Liver (tissue), 9 donors: ENCODE results near the gene FTO. TPM values are rescaled to one million over a fixed set of nuclear protein-coding genes. Genes with fewer than 3 reads are reported as not detected.

Source experiments
- DNase-seq: peaks from one replicate; pipeline ENCODE4 v3.0.0-alpha.2; 2017; ENCODE audit warnings: low spot score
- H3K27ac ChIP-seq, 2 donors: one replicate each; pipeline ENCODE4 v1.7.0; 2013; ENCODE audit warnings: inconsistent platforms in 2 of 2, low read length in 2 of 2, control low read depth in 1 of 2, low read depth in 1 of 2, mild to moderate bottlenecking in 1 of 2
- H3K27me3 ChIP-seq, 4 donors: one replicate each; pipeline versions ENCODE4 v1.6.1 to v1.7.0; 2013; ENCODE audit warnings: low read length in 3 of 4, inconsistent platforms in 1 of 4, mild to moderate bottlenecking in 1 of 4, moderate library complexity in 1 of 4; ENCODE audit not compliant: control insufficient read depth in 4 of 4, insufficient read depth in 4 of 4
- H3K36me3 ChIP-seq, 4 donors: one replicate each; pipeline versions ENCODE4 v1.6.1 to v1.7.0; 2013; ENCODE audit warnings: low read length in 3 of 4, mild to moderate bottlenecking in 3 of 4, low read depth in 1 of 4, moderate library complexity in 1 of 4; ENCODE audit not compliant: control insufficient read depth in 4 of 4, insufficient read depth in 3 of 4
- H3K4me1 ChIP-seq, 4 donors: one replicate each; pipeline versions ENCODE4 v1.6.1 to v1.7.0; 2013; ENCODE audit warnings: low read length in 3 of 4, mild to moderate bottlenecking in 3 of 4, moderate library complexity in 1 of 4; ENCODE audit not compliant: control insufficient read depth in 4 of 4, insufficient read depth in 4 of 4
- H3K4me3 ChIP-seq, 3 donors: one replicate each; pipeline versions ENCODE4 v1.6.1 to v1.7.0; 2013; ENCODE audit warnings: low read length in 3 of 3, control low read depth in 1 of 3, low read depth in 1 of 3, mild to moderate bottlenecking in 1 of 3
- H3K9ac ChIP-seq, 2 donors: one replicate each; pipeline ENCODE4 v1.7.0; 2013; ENCODE audit warnings: low read length in 2 of 2, mild to moderate bottlenecking in 2 of 2, moderate library complexity in 2 of 2, control low read depth in 1 of 2, low read depth in 1 of 2
- H3K9me3 ChIP-seq, 4 donors: one replicate each; pipeline versions ENCODE4 v1.6.1 to v1.7.0; 2013; ENCODE audit warnings: low read length in 3 of 4; ENCODE audit not compliant: control insufficient read depth in 4 of 4
- ATF3 ChIP-seq: IDR thresholded peaks from 2 replicates; pipeline ENCODE4 v1.6.1; 2016; ENCODE audit warnings: antibody characterized with exemption
- CTCF ChIP-seq: fragments of 150-350 bp; IDR thresholded peaks from 2 replicates; pipeline ENCODE4 v1.5.1; 2017; ENCODE audit warnings: improper control_type of control experiment, low read depth, low read length; ENCODE audit not compliant: missing input control
- EGR1 ChIP-seq, 2 donors: IDR thresholded peaks; 2 replicates each; pipeline ENCODE4 v1.6.1; 2016 to 2018; ENCODE audit warnings: antibody characterized with exemption in 2 of 2, low read depth in 2 of 2
- FOXA1 ChIP-seq: IDR thresholded peaks from 2 replicates; pipeline ENCODE4 v1.6.1; 2016; ENCODE audit warnings: antibody characterized with exemption
- FOXA2 ChIP-seq: IDR thresholded peaks from 2 replicates; pipeline ENCODE4 v1.6.1; 2016; ENCODE audit warnings: antibody characterized with exemption
- GABPA ChIP-seq, 2 donors: IDR thresholded peaks in 1 of 2; conservative IDR thresholded peaks in 1 of 2; 2 replicates each; pipeline ENCODE4 v1.6.1; 2016; ENCODE audit warnings: antibody characterized with exemption in 2 of 2, mild to moderate bottlenecking in 1 of 2, moderate library complexity in 1 of 2
- HNF4A ChIP-seq, 2 donors: conservative IDR thresholded peaks; 2 replicates each; pipeline ENCODE4 v1.6.1; 2016; ENCODE audit warnings: antibody characterized with exemption in 2 of 2, mild to moderate bottlenecking in 2 of 2
- HNF4G ChIP-seq: IDR thresholded peaks from 2 replicates; pipeline ENCODE4 v1.6.1; 2016; ENCODE audit warnings: antibody characterized with exemption
- JUND ChIP-seq, 2 donors: IDR thresholded peaks; 2 replicates each; pipeline ENCODE4 v1.6.1; 2016; ENCODE audit warnings: antibody characterized with exemption in 2 of 2
- MAX ChIP-seq: IDR thresholded peaks from 2 replicates; pipeline ENCODE4 v1.6.1; 2016; ENCODE audit warnings: antibody characterized with exemption
- NR2F2 ChIP-seq: IDR thresholded peaks from 2 replicates; pipeline ENCODE4 v1.6.1; 2016; ENCODE audit warnings: antibody characterized with exemption
- RAD21 ChIP-seq, 2 donors: IDR thresholded peaks; 2 replicates each; pipeline ENCODE4 v1.6.1; 2016; ENCODE audit warnings: antibody characterized with exemption in 2 of 2, mild to moderate bottlenecking in 2 of 2
- REST ChIP-seq: IDR thresholded peaks from 2 replicates; pipeline ENCODE4 v1.6.1; 2016; ENCODE audit warnings: antibody characterized with exemption, mild to moderate bottlenecking
- RXRA ChIP-seq, 2 donors: IDR thresholded peaks; 2 replicates each; pipeline ENCODE4 v1.6.1; 2017 to 2018; ENCODE audit warnings: antibody characterized with exemption in 2 of 2, mild to moderate bottlenecking in 1 of 2
- SP1 ChIP-seq: IDR thresholded peaks from 2 replicates; pipeline ENCODE4 v1.6.1; 2018; ENCODE audit warnings: antibody characterized with exemption, mild to moderate bottlenecking
- TAF1 ChIP-seq: conservative IDR thresholded peaks from 2 replicates; pipeline ENCODE4 v1.6.1; 2016; ENCODE audit warnings: antibody characterized with exemption, mild to moderate bottlenecking
- YY1 ChIP-seq: IDR thresholded peaks from 2 replicates; pipeline ENCODE4 v1.6.1; 2016; ENCODE audit warnings: antibody characterized with exemption, mild to moderate bottlenecking
- ZBTB33 ChIP-seq: IDR thresholded peaks from 2 replicates; pipeline ENCODE4 v1.6.1; 2016; ENCODE audit warnings: antibody characterized with exemption
- WGBS: extraction: QIAGEN DNeasy Blood & Tissue Kit; methylation state at CpG from one replicate; pipeline ENCODE4 v1.1.7; 2013; 5-methylcytosine and 5-hydroxymethylcytosine counted together
- polyA plus RNA-seq, 2 donors: library from polyadenylated mRNA; stranded (reverse) in 1 of 2; unstranded in 1 of 2; fragments of 200-250 nt in 1 of 2; fragments of >200 nt in 1 of 2; fragmentation: Nextera tagmentation in 1 of 2; extraction: Ambion mirVana in 1 of 2; gene quantifications; one replicate each; pipeline versions ENCODE4 v1.2.1 to v1.2.3, GENCODE V29; 2013 to 2015
- total RNA-seq, 2 donors: library from RNA; depleted of rRNA; stranded (reverse); fragments of >200 nt; gene quantifications; one replicate each; pipeline ENCODE4 v1.2.3, GENCODE V29; 2014
- donor health status: healthy.
- donor health status: healthy.
- donor health status: healthy.
- donor health status: healthy.
- donor health status: healthy.

Gene FTO
- total and polyA plus RNA-seq, 4 donors = 12.0 to 54.2 (median 24.6) TPM

GRCh38 chr16:53686710-53687109 lies 17.2 kb upstream of the FTO start:
- TF ChIP-seq YY1 (no peak), ZBTB33 (no peak), FOXA2 (no peak), REST (no peak), SP1 (no peak), JUND (IDR thresholded peaks at IDR 0.05) (no peak), EGR1 (IDR thresholded peaks at IDR 0.05; ENCODE audit: low read depth in 2 of 2) (no peak), ATF3 (no peak), TAF1 (no peak), HNF4G (no peak), FOXA1 (no peak), MAX (no peak), GABPA (IDR thresholded peaks at IDR 0.05 in 1 of 2, conservative IDR thresholded peaks at IDR 0.05 in 1 of 2) (no peak), RAD21 (IDR thresholded peaks at IDR 0.05) (no peak), HNF4A (conservative IDR thresholded peaks at IDR 0.05) (no peak), CTCF (no peak), NR2F2 (no peak), RXRA (IDR thresholded peaks at IDR 0.05) (no peak)
- H3K27ac ChIP-seq = no peak overlapping the region

More at GRCh38 chr16:53686710-53687109, 17.2 kb upstream of the FTO start:
- no peaks in the 10 kb centered on the region for H3K9me3 ChIP-seq
- no peaks in the 10 kb centered on the region for H3K36me3 ChIP-seq
- H3K27me3 ChIP-seq = no peaks in the 10 kb centered on the region
- H3K9ac ChIP-seq = no peak overlapping the region
- no peak for DNase-seq
- no peak overlapping the region for H3K4me3 ChIP-seq
- H3K4me1 ChIP-seq = no peaks in the 10 kb centered on the region
- WGBS = 94% methylated on average over 3 of the region's 3 CpGs
